ENCODE results near the gene ANKUB1.

GRCh38 chr3:149736175-149736952 lies 56.0 kb downstream of the ANKUB1 start:
- TF ChIP-seq CTCF (IDR thresholded peaks at IDR 0.05): no peak
- TF ChIP-seq POLR2A (IDR thresholded peaks at IDR 0.05): no peak

Measured in thyroid gland (tissue), 4 donors.